CD4-positive, alpha-beta T cell treated with Interleukin-15 for 1 hour (primary cell): ENCODE results near the gene PRKCZ.

Source experiments
- DNase-seq: peaks from one replicate; pipeline ENCODE4 v3.0.0-alpha.2; 2020

PRKCZ gene

DNA sequence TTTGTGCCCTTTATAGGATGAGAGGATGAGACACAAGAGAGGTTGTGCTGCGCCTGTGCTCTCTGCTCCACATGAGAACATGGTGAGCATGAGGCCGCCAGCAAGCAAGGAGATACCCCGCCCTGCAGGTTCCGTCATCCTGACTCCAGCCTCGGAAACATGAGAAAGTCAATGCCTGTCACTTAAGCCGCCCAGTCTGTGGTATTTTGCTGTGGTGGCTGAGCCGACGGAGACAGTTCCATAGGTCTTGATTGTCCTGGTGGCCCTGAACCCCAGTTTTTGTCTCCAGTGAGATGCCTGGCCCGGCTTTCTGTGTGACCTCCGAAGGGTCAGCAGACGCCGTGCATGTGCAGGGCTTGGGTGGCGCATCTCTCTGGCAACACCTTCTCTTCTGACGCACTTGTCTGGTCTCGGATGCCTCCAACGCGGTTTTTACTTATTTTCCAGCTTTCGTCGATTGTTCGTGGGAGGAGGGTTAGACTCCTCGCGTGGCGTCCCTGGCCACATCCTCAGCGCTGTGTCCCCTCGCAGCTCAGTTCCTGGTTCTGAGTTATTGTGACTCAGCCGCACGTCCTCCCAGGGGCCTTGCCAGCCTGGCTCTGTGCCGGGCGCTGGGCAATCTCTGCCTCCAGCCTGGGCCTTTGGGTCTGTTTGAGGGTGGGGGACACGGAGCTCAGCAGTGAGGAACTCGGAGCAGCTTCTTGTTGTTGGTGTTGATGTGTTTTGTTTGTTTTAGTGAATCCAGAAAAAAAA, 74.4 kb downstream of the PRKCZ start:
- DNase-seq: no peak

DNA sequence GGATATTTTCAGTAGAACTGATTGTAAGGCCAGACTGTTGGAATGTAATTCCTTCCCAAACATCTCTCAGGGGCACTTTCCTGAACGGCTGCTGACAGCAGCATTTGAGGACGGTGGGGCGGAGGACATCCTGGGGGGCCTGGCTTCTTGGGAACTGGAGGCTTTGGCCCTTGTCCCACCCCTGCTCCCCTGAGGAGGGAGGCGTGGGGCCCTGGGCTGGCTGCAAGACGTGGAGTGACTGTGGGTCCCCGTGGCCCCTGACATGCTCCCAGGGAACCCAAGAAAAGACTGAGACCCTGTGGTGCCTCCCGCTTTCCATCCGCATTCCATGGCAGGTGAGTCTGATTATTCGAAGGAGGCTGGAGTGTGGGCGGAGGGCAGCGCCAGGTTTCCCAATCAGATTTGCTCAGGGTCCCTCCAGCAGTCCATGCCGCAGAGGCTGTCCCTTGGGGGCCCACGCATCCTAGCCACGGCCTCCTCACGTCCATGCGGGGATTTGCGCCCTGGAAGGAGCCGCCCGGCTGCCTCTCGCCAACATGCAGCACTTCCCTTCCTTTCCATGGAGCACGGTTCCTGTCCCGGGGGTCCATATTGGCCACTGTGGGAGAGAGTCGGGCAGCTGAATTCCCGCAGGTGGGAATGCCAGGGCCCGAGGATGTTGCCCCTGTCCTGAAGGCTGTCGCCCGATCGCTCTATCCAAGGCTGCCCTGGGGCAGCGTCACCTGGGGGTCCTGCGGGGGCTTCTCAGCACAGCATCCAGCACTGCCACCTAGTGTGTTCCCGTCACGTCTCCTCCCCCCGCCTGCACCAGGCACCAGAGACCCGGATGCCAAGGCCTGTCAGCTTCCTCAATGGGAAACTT, 75.4 kb downstream of the PRKCZ start:
- no peak for DNase-seq

DNA sequence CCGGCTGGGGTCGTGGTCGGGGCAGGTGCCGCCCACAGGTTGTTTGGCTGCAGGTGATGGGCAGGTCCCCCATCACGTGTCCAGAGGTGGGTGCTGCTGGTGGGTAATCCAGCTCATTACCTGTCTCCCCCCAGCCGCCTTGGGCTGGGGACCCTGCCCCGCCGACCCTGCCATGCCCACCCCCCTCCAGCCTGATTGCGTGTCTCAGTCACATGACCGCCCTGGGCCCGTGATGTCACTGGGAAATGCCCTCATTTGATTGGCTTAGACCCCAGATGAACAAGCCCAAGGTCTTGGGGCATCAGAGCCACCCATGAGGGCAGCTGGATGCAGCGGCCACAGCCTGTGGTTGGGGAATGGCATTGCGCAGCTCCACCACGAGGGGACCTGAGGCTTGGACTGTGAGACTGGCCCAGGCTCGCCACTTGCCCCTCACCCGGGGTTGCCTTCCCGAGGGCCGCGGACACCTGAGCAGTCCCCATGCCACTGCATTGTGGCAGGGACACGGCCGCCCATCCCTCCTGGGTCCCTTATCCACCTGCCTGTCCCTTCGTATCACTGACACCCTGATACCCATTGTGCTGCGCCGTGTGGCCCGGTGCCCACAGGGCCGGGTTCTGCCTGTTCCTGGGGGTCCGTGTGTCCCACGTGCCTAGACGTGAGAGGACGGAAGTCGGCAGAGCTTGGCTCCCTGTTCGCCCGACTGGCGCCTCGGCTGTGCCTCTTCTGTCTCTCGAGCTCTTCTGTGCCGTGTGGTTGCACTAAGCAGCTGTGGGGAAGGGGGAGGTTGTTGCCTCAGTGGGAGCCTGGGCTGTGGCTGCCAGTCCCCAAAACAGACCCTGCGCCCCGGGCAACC, 76.3 kb downstream of the PRKCZ start:
- no peak for DNase-seq

DNA sequence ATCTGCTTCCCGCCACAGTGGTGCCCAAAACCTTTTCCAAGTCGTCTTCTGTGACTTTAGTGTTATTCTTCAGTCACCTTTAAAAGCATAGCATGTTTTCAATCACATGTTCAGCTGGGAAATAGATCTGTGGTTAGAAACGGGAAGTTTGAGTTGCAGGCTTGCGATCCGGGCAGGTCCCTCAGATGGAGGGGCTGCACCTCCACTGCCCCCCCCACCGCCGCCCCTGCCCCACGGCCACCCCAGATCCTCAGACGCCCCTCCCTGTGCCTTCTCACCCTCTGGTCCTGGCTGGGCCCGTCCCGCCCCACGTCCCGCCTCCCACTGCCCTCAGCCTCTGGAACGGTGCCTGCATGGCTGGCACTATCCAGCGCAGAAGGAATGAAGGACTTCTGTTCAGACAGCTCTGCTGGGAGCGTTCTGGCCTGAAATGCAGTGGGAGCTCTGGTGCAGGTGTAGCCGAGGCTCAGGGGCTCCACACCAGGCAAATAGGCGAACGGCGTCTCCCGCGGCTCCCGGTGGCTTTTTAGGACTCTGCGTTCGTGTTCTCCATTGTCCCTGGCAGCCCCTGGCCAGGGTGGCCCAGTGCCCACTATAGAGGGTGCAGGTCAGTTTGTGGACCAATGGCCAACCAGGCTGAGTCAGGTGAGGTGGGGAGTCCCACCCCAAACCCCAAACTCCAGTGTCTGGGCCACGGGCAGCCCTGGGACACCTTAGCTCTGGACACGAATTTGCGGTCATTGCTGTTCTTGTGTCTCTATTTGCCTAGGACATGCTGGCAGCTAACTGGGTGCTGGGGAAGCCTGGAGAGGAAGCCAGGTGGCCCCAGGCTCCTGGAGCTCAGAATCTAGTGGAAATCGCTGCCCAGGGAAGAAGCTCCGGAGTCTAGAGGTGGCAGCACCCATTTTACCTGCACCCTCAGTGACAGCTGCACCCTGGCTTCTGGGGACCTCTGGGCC, 77.3 kb downstream of the PRKCZ start:
- DNase-seq: no peak

DNA sequence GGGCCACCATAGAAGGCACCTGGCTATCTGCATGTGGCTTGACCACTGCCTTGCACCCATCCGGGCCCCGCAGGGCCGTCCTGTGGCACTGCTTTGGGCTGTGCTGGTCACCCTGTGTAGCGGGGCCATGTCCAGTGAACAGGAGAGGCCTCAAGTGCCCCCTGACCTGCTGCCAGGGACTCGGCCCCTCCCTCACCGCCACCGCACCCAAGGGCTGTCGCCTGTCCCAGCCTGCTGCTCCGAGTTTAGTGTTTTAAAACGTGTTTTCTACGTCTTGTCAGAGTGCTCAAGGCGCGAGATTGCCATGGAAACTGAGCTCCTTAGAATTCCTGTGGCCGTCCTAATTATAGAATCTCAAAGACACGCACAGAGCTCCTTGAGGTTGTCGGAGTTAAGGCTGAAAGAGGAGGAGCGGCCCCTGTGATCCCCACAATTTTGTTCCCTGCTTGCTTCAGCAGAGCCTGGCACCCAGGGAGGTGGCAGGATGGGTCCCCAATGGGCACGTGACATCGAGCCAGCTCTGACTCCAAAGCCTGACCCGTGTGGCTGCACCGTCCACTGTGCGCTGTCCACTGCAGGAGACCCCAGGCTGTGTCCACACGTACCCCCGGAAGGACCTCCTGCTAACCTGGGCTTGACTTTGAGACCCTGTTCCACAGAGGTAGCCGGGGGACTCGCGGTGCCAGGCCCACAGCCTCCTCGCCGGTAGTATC, 78.1 kb downstream of the PRKCZ start:
- DNase-seq: no peak

DNA sequence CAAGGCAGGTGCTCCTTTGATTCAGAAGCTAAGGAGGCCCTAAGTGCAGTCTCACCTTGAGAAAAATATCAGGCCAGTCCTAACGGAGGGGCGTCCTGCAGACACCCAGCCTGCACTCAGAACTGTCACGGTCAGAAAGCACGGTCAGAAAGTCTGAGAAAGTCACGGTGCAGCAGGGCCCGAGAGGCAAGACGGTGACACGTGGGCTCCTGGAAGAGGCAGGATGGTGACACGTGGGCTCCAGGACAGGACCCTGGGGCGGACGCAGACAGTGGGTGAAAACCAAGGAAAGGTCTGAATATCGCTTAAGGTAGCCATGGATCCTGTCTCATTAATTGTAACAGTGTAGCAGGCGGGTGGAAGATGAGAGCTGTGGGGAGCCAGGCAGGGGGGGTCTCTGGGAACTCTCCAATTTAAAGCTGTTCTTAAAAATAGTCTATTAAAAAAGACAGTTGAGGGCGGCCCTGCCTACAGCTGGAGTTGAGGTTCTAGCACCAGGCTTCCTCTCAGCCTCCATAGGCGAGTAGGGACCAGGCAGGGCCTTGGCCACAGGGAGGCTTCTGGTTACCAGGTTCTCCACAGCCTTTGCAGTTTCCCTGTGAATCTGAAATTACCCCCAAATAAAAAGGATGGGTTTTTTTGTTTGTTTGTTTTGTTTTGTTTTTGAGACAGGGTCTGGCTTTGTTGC, 79.2 kb downstream of the PRKCZ start:
- DNase-seq: no peak

DNA sequence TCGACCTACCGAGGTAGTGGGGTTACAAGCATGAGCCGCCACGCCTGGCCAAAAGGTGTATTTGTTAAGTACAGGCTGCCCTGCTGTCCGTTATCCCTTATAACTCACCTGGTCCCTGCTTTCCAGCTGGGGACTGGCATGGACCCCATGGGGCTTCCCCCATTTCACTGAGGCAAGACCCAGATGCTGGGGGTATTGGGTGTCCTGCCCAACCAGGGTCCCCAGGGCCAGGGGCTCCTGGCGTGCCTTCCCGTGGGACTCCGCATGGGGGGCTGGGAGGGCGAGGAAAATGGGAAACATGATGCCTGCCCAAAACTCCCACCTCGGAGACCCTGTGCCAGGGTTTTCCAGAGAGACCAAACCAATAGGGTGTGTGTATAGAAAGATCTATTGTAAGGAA, 79.9 kb downstream of the PRKCZ start:
- DNase-seq: no peak

DNA sequence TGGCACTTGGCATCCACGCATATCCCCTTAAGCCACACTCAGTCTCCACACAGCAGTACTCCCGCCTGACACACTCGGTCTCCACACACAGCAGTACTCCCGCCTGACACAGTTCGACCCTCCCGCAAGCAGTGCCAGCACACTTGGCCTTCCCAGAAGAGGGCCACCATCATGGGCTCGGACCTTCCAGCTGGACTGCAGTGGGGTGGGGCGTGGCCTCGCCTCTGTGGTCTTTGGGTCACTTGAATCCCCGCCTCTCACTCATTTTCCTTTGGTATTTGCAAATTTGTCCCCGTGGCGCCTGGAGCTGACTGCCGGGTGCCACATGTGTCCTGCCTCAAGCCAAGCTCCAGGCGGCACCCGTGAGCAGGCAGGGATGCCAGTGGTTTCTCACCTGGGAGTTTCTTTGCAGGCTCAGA, 80.7 kb downstream of the PRKCZ start:
- no peak for DNase-seq

DNA sequence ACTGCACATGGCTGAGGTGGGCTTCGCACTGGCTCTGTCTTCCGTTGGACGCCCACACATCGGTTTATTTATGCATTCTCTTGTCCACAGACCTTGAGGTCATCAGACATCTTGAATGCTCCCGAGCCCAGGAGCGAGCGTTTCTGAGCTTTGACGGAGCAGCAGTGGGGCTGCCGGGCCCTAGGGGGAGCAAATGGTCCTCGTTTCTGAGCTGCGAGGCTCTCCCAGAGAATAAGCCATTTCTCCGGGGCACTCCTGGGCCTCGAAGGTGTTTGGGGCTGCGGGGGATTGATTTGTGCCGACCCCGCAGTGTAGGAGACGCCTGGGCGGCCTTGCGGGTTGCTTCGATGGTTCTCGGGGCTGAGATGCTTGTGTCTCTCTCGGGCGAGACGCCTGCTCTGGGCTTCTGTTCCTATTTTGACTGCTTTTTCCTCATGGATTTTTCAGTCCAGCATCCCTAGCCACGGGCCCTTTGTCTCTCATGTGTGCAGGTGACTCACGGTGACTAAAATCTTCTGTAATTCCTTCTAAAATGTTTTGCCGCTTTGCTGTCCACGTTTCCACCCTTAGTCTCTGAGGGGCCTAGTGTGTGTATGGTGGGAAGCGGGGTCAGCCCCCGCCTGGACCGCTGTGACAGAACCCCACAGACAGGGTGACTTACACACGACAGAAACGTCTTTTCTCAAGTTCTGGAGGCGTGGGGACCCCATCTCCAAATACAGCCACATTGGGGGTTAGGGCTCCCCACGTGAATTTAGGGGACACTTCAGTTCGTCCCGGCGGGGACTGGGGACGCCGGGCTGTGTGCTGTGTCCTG, 82.2 kb downstream of the PRKCZ start:
- DNase-seq: no peak

DNA sequence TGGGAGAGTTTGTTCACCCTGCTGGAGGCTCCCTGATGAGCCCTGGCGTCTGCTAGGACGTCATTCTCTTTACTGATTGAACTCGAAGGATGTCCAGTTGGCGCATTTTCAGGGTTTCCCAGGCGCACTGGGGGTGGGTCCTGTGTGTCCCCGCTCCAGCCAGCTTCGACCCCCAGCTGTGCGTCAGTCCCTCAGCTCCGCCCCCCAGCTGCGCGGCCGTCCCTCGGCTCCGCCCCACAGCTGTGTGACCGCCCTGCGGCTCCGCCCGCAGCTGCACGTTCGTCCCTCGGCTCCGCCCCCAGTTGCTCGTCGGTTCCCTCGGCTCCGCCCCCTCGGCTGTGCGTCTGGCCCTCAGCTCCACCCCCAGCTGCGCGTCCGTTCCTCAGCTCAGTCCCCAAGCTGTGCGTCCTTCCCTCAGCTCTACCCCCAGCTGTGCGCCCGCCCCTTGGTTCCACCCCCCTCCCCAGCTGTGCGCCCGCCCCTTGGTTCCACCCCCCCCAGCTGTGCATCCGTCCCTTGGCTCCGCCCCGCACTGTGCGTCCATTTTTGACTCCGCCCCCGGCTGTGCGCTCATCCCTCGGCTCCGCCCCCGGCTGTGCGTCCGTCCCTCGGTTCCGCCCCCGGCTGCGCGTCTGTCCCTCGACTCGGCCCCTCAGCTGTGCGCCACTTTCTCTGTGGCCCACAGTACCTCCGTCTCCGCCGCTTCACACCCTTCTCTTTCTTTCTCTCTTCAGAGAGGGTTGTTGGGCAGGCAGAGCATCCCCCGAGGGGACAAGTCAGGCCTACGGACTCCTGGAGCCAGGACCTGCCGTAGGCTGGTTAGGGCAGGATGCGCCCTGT, 83.0 kb downstream of the PRKCZ start:
- peak; percentile 98 for DNase-seq

DNA sequence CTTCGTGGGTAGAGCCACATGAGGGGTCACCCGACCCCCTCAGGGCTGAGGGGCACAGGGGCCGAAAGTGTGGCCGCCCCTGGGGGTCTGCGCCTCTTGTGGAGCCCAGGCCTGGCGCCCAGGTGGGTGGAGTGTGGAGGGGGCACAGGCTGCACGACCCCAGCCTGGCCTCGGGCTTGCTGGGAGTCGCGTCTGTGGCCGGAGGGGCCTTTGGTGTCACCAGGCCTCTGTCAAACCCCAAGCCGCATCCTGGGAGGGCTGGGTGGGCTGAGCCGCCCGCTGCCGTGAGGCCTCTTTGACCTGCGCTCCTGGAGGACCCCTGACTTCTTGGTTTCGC, 83.6 kb downstream of the PRKCZ start:
- DNase-seq: no peak

DNA sequence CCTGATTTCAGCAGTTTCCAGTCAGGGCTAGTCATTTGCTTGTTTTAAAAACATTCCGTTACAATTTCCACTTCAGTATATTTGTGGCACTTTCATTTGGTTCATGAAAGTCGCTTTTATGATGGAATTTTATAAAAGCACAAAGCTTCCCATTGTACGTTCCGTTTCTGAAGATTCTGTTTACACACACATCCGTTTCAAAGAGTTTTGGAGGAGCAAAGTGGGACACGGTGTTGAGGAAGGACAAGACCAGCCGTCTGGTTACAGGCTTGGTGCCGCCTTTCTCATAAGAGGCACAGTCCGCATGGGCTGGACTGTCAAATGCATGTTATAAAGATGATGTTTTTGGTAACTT, 84.0 kb downstream of the PRKCZ start:
- no peak for DNase-seq

DNA sequence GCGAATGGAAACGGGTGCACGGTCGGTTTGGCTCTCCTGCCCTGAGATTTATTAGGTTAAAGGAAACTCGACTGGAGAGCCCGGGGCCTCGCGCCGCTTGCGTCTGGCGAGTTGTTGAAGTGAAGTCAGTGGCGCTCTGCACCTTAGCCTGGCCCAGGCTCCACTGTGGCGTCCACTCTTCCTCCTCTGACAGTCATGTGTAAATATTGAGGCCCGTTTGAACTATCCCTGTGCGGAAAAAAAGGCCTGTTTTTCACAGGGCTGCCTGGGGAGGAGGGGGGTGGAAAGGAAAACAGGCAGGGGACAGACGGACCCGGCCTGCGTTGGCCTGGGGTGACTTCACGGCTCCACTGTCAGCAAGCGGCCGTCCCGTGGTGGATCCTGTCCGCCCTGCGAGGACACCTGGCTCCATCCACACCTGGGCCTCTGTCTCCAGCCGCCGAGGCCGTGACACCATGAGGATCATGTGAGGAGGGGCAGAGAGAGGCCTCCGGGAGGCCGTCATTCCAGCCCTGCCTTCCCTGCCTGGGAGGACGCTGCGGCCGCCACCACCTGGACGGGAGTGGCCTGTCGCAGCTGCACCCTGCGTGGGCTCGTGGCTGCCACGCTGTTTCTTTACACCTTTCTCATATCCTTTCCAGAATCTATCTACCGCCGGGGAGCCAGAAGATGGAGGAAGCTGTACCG, 84.6 kb downstream of the PRKCZ start:
- no peak for DNase-seq

DNA sequence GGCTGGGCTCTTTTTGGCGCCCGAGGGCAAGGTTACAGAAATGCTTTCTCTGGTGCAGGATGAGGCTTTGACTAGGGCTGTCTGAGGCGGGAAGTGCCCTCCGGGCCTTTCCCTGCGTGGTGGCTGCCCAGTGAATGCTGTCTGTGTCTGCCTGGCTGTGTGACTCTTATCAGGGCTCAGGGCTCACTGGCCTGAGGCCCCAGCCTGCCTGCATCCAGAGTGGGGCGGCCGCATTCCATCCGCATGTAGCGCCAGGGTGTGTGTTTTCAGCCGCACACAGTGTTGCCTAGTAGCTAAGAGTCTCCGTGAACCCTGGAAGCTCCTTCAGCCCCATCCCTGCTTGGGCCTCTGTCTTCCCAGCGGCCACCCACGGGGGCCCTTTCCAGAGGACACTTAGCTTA, 85.2 kb downstream of the PRKCZ start:
- no peak for DNase-seq

DNA sequence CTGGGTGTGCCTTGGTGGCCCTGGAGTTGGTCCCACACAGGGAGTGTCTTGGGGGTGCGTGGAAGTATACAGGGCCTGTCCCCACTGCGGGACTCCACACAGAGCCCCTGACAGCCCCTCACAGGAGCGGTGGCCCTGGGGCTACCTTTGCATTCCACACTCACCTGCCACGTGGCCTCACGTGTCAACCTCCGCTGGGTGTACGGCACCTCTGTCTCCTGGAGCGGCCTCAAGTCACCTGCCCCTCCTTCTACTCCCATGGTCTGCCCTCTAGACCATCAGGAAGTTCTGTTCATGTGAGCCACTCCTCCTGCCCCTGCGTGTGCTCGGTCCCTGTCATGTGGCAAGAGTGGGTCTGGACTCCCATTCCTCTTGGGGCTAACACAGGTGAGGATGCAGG, 85.7 kb downstream of the PRKCZ start:
- DNase-seq: no peak

DNA sequence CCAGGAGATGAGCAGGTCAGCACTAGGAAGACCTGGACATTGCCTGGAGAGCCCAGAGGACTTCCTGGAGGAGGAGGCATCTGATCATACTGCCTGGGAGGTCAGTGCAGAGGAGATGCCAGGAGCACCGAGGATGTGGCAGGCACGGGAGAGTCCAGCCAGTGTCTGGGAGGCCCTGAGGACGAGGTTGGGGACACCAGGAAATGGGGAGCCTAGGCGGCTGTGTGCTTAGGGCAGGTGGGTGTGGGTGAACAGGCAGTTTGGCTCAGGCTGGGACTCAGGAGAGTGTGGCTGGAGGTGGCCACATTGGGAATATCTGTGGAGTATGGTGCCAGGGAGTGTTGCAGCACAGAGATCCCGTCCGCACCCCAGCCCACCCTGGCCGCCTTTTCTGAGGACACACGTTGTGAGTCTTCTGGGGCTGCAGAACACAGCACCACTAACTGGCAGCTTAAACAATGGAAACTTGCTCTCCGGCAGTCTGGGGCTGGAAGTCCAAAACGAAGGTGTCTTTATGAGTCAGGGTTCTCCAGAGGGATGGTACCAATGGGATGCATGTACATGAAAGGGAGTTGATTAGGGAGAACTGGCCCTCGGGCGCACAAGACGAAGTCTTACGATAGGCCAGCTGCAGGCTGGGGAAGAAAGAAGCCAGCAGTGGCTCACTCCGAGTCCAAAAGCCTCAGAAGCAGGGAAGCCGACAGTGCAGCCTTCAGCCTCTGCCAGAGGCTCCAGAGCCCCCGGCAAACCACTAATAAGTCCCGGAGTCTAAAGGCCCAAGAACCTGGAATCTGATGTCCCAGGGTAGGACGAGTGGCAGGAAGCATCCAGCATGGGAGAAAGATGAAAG, 86.4 kb downstream of the PRKCZ start:
- no peak for DNase-seq

DNA sequence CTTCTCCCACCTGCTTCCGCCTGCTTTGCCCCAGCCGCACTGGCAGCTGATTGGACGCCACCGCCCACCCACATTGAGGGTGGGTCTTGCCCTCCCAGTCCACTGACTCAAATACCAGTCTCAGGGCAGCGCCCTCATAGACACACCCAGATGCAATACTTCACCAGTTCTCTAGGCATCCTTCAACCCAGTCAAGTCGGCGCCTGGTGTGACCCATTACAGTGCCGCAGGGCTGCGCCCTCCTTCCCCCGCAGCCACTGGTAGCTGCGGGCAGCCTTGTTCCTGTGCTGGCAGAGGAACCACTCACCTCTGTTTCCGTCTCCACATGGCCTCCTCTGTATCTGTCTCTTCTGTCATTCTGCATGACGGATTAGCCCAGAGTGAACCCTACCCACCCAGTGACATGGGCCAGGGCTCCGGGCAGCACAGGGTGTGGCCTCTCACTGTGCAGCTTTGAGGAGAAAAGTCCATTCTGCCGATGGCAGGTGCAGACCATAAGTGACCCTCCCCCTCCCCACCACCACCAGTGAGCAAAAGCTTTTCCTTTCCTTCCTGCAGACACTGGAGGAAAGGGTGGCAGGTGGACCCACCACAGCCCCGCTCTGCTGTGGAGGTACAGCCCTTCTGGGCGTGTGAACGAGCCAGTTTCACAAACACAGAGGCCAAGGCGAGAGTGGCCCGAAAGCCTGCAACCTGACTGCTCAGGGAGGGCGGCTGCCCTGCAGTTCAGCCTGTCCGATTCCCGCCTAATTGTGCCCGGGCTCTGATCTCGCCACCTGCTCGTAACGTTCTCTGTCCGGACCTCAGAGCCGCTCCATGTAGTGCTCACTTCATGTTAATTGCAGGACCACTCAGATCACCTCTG, 87.3 kb downstream of the PRKCZ start:
- DNase-seq: no peak
